GDM1 (cell line): ENCODE data around the gene ARL9.
"Not testable (repeated sequence)": the region's sequence is repeated elsewhere in the genome, so short reads cannot be mapped to it uniquely, and the experiment has no call there.

Source experiments
- DNase-seq: peaks from one replicate; lab custom pipeline; 2025; lab: John Stamatoyannopoulos, UW

Gene ARL9

GRCh38 chr4:56505269-56506130, at the start of gene ARL9:
Gene ARL9 (plus strand): TSS chr4:56505791. CDS start chr4:56505863, 72 bp downstream.
- DNase-seq = no peak

- DNase-seq = no peak
These were observed 45.5 kb upstream of the ARL9 start for GRCh38 chr4:56460085-56460484.

GRCh38 chr4:56462157-56462556, 43.4 kb upstream of the ARL9 start:
- DNase-seq = no peak

GRCh38 chr4:56463711-56464110, 41.9 kb upstream of the ARL9 start:
- no peak for DNase-seq

- DNase-seq = no peak
These were observed 41.0 kb upstream of the ARL9 start for GRCh38 chr4:56464581-56464980.

GRCh38 chr4:56465599-56466295, 39.8 kb upstream of the ARL9 start:
- no peak for DNase-seq

GRCh38 chr4:56466296-56466761, 39.3 kb upstream of the ARL9 start:
- not testable (repeated sequence) for DNase-seq

GRCh38 chr4:56466910-56467283, 38.7 kb upstream of the ARL9 start:
- DNase-seq = no peak

- peak; percentile 78 for DNase-seq
These were observed 38.1 kb upstream of the ARL9 start, which contains the start of gene SRP72 for GRCh38 chr4:56467284-56468096. Gene SRP72 (plus strand): TSS chr4:56467617. CDS start chr4:56467636, 19 bp downstream.

- no peak for DNase-seq
These were observed 37.5 kb upstream of the ARL9 start for GRCh38 chr4:56468097-56468422.

GRCh38 chr4:56469489-56470210, 35.9 kb upstream of the ARL9 start:
- peak; percentile 1 for DNase-seq

GRCh38 chr4:56475917-56476316, 29.7 kb upstream of the ARL9 start:
- DNase-seq = no peak

- DNase-seq = no peak
These were observed 28.3 kb upstream of the ARL9 start for GRCh38 chr4:56477192-56477702.

- DNase-seq = no peak
These were observed 24.9 kb upstream of the ARL9 start for GRCh38 chr4:56480691-56481090.

- no peak for DNase-seq
These were observed 9.3 kb upstream of the ARL9 start for GRCh38 chr4:56496241-56496640.

- no peak for DNase-seq
These were observed 5.5 kb downstream of the ARL9 start for GRCh38 chr4:56511098-56511497.

- no peak for DNase-seq
These were observed 6.6 kb downstream of the ARL9 start for GRCh38 chr4:56512166-56512565.

- no peak for DNase-seq
These were observed 7.9 kb downstream of the ARL9 start for GRCh38 chr4:56513517-56513916.

GRCh38 chr4:56530269-56531148, 24.9 kb downstream of the ARL9 start:
- no peak for DNase-seq

- DNase-seq = no peak
These were observed 25.7 kb downstream of the ARL9 start for GRCh38 chr4:56531149-56531770.
